ENCODE data around the gene CDC45.

Gene CDC45

DNA sequence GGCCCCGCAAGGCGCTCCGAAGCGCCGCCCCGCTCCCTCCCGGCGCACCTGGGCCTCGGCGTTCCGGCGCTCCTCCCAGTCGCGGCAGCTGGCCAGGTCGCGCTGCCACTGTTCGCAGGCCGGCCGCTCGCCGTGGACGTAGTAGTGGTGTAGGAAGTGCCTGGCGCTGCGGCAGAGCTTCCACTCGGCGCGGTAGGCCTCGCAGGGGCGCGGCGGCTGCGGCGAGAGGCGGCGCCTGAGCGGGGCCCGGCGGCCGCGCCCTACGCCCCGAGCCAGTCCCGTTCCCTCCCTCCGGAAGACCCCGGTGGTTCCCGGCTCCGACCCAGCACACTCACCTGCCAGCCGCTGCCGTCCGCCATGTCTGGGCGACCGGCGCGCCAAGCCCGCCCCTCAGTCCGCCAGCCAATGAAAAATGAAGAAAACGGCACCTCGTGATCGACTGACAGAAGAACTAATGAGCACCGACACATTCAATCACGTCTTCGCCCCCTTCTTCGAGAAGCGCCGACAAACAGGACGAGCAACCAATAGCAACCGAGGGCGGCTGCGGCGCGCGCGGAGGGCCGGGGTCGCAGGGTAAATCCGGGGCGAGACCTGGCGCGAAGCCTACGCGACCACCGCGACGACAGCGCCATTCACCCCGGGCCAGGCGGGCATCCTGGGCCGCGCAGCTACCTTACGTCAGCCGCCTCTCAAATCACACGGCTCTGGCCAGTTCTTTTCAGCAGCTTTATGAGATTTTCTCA, 32.2 kb upstream of the CDC45 start, which contains the start of gene C22orf39:
C22orf39 (minus strand) TSS at position 382 of the 746 bp plus-strand sequence; CDS start at position 359, 23 bp downstream.
- peak; percentile 75 to 85 for DNase-seq (ENCODE audit: low read depth in 1 of 2, low spot score in 1 of 2)

DNA sequence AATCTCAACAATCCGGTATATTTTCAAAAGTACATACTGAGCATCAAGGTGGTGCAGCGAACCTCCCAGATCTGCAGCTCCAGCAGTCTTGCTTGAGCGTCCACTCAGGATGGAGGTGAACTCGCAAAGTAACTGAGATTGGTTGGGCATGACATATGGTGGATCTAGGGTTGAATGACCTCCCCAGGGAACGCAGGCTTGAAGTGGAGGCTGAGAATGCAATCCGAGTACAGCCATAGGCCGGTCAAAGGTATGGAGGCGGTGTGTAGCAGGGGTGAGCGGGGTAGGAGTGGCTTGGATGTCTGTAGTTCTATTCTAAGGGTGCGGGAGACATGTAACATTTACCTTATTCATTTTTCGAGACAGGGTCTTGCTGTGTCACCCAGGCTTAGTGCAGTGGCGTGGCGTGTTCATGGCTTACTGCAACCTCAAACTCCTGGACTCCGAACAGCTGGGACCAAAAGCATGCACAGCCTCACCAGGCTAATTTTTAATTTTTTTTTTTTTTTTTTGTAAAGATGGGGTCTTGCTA, 31.6 kb upstream of the CDC45 start:
- DNase-seq (ENCODE audit: low read depth in 1 of 2, low spot score in 1 of 2) = no peak

GRCh38 chr22:19448739-19449421, 30.8 kb upstream of the CDC45 start:
- peak in 1 of 2 donors; percentile 51 for DNase-seq (ENCODE audit: low read depth in 1 of 2, low spot score in 1 of 2)

DNA sequence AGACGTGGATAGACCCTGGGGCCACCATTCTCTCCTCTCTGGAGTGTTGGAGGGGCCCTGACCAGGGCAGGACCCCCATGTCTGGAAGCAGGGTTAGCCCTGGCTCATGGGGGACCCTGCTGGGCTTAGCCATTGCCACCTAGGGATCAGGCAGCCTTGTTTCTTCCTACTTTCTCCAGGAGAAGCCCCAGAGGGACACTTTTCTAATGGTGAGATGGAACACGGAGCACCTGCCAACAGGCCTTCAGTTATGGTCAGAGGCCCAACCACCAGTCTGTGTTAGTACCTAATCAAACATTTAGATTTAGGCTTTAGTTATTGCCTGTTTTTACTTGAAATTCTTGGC, 30.3 kb upstream of the CDC45 start:
- DNase-seq (ENCODE audit: low read depth in 1 of 2, low spot score in 1 of 2) = no peak

GRCh38 chr22:19450363-19451175, 29.2 kb upstream of the CDC45 start:
- DNase-seq (ENCODE audit: low read depth in 1 of 2, low spot score in 1 of 2) = no peak

DNA sequence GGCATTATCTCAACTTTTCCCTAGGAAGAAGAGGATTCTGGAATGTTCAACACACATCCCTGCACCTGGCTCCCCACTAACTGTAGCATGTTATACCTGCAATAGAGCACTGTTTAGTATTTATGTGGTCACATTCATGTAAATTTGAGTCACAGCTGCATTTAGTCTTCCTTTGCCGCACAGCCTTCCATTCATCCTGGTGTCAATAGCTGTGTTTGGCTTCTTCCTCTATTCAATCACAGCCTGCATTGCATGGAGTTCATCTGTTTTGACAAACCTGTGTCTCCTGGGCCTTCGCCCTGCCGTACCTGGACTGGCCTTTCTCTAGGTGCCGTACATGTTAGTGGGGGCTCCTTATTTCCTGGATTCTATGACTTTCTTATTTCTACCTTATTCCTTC, 28.1 kb upstream of the CDC45 start:
- no peak for DNase-seq (ENCODE audit: low read depth in 1 of 2, low spot score in 1 of 2)

DNA sequence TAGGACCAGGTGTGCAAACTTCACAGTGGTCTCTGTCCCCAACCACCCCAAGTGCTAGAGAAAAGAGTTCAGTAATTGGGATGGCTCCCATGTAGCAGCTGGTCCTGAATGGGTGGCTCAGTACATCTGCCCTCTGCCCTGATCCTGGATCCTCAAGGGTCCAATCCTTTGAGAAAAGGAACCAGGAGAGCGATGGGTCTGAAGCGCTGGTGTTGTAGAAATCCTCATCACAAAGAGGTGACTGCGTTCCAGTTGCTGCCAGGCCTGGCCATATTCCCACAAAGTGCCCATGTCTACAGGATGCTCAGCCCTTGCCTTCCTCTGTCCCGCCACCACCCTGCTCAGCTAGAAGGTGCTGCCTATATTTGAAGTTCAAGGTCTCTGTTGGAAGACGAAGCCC, 26.0 kb upstream of the CDC45 start:
- DNase-seq (ENCODE audit: low read depth in 1 of 2, low spot score in 1 of 2) = no peak

DNA sequence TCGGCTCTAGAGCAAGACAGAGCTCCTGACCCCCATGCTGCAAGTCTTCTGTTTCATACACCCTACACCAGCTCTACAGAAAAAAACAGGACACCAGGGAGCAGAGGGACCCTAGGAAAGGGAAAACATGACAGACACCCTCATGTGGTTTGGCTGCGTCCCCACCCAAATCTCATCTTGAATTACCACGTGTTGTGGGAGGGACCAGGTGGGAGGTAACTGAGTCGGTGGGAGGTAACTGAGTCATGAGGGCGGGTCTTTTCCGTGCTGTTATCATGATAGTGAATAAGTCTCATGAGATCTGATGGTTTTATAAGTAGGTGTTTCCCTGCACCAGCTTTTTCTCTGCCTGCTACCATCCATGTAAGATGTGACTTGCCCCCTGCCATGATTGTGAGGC, 25.6 kb upstream of the CDC45 start:
- DNase-seq (ENCODE audit: low read depth in 1 of 2, low spot score in 1 of 2) = no peak

- no peak for DNase-seq (ENCODE audit: low read depth in 1 of 2, low spot score in 1 of 2)
Measured at GRCh38 chr22:19455033-19455432, 24.7 kb upstream of the CDC45 start.

- DNase-seq (ENCODE audit: low read depth in 1 of 2, low spot score in 1 of 2) = no peak
Measured at GRCh38 chr22:19455585-19456370, 23.9 kb upstream of the CDC45 start.

DNA sequence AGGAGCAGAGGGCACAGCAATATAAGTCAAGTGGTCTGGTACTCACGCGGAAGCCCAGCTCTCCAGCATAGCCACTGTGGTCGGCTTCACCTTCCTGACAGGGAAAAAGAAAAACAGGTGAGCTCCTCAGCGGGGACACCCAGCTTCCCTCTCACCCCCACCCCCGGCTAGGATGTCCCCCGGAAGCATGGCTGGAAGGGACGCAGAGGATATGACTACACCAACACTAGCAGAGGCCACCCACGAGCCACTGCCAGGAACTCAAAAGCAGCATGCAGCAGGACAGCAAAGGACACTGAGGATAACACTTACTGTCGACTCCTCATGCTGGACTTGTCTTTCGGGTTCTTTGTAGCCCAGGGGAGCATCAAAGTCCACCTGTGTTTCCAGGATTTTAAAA, 23.2 kb upstream of the CDC45 start:
- DNase-seq (ENCODE audit: low read depth in 1 of 2, low spot score in 1 of 2) = no peak

DNA sequence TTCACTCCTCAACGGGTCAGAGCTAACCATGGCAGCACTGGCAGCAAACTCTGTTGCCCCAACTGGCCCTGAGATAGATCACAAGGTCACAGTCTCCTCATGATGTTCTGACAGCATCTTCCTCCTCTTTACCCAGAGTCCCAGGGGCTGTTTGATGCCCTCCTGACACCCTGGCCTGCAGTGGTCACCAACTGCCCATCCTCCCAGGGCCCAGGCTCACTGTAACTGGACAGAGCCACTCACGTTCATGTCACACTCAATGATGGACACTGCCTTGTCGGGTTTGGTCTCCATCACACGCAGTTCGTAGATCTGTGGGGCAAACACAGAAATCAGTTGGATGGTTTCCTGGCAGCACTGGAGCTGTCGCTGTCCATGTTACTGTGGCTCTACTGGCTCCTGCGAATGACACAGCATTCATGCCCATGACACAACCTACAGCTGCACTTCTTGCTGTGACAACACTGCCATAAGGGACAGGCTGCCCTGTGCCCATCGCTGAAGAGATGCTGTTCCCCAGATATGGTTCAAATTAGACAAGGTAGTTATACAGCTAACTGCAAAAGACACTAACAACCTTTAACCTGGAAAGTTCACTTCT, 21.8 kb upstream of the CDC45 start:
- DNase-seq (ENCODE audit: low read depth in 1 of 2, low spot score in 1 of 2) = no peak

DNA sequence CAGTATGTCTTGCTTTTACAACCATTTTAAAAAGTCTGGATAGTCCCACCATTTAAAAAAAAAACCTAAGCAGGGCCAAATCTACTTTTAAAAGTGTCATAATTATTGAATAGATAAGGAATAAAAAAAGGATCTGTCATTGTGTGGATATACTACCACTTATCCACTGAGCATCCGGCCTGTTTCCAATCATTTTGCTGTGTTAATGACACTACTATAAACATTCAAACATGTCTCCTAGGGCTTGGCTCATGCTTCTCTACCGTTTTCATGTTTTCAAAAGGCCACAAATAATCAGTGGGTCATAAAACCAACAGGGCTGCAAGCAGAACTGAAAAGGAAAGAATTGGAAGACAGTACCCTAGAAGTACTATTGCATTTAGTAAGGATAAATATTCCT, 19.7 kb upstream of the CDC45 start:
- no peak for DNase-seq (ENCODE audit: low read depth in 1 of 2, low spot score in 1 of 2)

DNA sequence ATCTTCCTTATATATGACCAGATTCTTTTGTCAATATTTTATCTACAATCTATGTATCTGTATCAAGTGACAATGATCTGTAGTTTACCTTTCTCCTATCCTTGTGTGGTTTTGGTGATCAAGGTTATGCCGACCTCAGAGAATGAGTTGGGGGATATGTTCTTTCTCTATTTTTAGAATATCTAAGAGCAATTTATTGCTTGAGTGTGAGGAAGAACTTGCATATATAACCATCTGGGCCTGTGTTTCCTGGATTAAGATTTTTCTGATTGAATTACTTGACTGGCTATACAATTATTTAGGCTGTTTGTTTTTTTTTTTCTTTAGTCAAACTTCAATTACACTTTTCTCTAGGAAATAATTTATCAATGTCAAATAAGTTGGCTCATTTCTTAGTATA, 18.2 kb upstream of the CDC45 start:
- DNase-seq (ENCODE audit: low read depth in 1 of 2, low spot score in 1 of 2) = no peak

GRCh38 chr22:19463008-19463407, 16.7 kb upstream of the CDC45 start:
- DNase-seq (ENCODE audit: low read depth in 1 of 2, low spot score in 1 of 2) = no peak

GRCh38 chr22:19463491-19464469, 15.9 kb upstream of the CDC45 start:
- DNase-seq (ENCODE audit: low read depth in 1 of 2, low spot score in 1 of 2) = no peak

GRCh38 chr22:19464546-19464945, 15.2 kb upstream of the CDC45 start:
- DNase-seq (ENCODE audit: low read depth in 1 of 2, low spot score in 1 of 2) = no peak

DNA sequence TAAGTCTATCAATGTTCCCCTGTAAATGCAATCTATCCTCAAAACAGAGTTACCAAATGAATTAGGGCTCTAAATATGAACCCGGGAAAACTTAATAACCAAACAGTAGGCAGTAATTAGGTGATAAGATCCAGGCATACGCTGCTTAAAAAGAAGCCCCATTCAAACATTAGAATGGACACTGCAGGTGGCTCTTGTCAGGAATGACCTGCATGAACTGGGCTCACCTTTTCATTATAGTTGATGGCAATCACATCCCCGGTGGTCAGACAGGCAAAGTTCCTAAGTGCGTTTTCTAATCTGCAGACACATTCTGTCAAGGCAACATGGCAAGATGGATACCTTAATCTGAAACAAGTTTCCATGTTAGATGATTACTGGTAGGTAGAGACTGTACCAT, 14.7 kb upstream of the CDC45 start:
- DNase-seq (ENCODE audit: low read depth in 1 of 2, low spot score in 1 of 2) = no peak

GRCh38 chr22:19466126-19466716, 13.5 kb upstream of the CDC45 start:
- no peak for DNase-seq (ENCODE audit: low read depth in 1 of 2, low spot score in 1 of 2)
